HG03457 (cell line): ENCODE measurements around the gene OOEP.

ENCODE experiments used
- ATAC-seq: cut with Tn5 transposase; IDR thresholded peaks from one replicate; pipeline ENCODE4 v1.9.1; 2021; ENCODE audit warnings: moderate number of reproducible peaks; ENCODE audit not compliant: unreplicated experiment

The OOEP gene

GRCh38 chr6:73367761-73368355, 1.8 kb downstream of the OOEP start:
- no peak for ATAC-seq

GRCh38 chr6:73364549-73364948, 5.1 kb downstream of the OOEP start:
- ATAC-seq, result no peak

DNA sequence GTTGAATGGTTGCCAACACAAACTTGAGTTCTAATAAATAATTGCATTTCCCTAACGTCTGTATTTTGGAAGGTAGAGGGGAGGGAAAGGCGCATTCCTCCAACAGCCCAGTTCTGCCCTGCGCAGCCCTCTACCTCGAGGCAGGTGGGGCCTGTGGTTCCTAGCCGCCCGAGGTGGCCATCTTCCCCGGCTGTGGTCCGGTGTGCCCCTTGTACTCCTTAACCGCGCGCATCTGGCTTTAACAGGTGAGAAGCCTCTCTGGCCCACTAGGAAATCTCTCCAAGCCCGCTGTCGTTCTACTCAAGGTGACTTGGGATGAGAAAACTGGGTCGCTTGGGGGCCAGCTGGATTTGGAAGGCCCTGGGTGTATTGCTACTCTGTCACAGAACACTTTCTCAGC, 5.6 kb downstream of the OOEP start:
- ATAC-seq, result no peak

- no peak for ATAC-seq
Observed at GRCh38 chr6:73363537-73363875, 6.2 kb downstream of the OOEP start.

DNA sequence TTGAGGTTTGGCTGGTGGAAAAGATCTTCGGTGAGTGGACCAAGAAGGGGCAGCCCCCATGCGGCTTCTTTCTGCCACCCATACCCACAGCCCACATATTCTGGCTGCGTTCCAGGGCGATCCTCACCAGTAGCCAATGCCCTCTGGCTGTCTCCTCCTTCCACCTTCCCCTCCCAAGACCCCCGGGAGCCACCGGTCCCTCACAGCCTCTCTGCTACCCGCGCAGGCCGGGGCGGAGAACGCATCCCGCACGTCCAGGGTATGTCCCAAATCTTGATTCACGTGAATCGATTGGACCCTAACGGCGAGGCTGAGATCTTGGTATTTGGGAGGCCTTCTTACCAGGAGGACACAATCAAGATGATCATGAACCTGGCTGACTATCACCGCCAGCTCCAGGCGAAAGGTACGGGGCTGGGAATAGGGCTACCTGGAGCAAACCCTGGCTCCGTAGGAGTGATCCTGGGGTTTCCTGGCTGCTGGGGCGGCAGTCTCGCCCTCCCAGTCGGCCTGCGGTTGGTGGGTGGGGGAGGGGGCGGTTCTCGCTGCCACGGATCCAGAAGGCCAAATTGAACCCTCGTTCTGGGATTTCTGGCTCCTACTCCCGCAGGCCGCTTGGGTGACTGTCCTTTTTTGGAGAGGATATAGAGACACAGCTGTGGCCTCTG, 6.7 kb downstream of the OOEP start:
- no peak for ATAC-seq

GRCh38 chr6:73362358-73362757, 7.3 kb downstream of the OOEP start, which contains the start of gene KHDC3L:
Gene KHDC3L, plus strand, starts transcription at chr6:73362658. Its CDS starts 72 bp downstream, at chr6:73362730.
- ATAC-seq, result no peak

GRCh38 chr6:73353636-73354593, 15.8 kb downstream of the OOEP start, which contains the start of gene DPPA5:
Gene DPPA5, minus strand, starts transcription at chr6:73354276. Its CDS starts 51 bp downstream, at chr6:73354225.
- no peak for ATAC-seq

DNA sequence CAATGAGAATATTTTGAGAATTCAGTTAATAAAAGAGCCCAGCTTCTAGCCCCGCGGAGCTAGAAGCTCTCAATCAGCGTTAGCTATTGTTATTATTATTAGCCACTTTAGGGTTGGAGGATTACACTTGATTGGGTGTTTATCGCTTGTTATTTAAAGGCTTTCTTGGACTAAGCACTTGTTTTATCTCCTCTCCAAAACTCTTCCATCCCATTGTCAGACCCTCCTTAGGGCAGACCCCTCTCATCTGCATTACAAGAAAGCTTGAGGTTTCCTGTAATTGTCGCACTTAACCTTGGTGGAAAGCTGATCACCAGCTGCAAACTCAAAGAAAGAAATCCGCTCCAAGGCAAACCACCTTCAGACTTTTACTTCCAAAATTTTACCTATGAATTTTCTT, 20.4 kb downstream of the OOEP start:
- no peak for ATAC-seq

DNA sequence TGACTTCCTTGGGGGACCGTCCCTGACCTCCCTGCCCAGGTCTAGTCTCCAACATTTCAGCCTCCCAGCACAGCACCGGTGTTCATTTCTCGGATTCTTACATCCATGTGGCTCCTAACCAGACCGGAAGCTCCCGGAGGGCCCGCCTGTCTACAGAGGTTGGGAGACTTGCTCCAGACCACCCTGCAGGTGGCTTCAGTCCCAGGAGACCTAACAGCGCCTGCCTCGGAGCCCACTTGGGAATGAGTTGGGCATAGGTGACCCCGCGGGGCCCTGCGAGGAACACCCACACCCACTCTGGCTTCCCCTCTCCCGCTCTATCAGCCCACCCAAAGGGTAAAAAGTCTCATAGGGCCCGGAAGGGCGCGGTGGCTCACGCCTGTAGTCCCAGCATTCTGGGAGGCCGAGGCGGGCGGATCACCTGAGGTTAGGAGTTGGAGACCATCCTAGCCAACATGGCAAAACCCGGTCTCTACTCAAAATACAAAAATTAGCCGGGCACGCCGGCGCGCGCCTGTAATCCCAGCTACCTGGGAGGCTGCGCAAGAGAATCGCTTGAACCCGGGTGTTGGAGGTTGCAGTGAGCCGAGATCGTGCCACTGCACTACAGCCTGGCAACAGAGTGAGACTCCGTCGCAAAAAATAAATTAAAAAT, 21.0 kb downstream of the OOEP start:
- no peak for ATAC-seq

DNA sequence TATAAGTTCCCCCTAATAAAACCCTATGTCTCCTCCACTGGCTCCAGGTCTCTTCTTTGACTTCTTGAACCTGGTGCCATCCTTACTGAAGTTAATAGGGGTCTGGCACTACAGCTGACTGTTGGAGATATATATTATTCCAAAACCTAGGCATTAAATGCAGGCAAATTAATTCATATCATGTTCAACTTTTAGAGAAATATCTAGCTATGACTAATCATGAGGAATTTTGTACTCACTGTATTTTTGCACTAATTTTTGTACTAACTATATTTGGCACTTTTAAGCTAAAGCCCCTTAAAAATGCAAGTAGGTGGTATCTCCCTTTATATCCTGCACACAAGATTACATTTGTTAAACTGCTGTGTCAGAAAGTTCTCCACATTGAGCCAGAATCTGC, 26.5 kb downstream of the OOEP start:
- no peak for ATAC-seq

GRCh38 chr6:73342174-73342573, 27.5 kb downstream of the OOEP start:
- no peak for ATAC-seq

DNA sequence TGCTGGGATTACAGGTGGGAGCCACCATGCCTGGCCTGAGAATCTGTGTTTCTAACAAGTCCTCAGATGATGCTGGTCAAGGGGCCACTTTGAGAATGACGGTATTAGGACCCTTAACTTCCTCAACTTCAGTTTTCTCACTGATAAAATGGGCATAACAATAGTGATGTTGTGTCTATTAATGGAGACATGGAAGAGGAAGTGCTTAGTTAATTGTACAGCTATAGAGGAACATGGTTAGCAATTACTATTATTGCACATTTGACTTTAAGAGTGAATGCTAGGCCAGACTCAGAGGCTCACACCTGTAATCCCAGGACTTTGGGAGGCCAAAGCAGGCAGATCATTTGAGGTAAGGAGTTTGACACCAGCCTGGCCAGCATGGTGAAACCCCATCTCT, 28.4 kb downstream of the OOEP start:
- ATAC-seq, result no peak

DNA sequence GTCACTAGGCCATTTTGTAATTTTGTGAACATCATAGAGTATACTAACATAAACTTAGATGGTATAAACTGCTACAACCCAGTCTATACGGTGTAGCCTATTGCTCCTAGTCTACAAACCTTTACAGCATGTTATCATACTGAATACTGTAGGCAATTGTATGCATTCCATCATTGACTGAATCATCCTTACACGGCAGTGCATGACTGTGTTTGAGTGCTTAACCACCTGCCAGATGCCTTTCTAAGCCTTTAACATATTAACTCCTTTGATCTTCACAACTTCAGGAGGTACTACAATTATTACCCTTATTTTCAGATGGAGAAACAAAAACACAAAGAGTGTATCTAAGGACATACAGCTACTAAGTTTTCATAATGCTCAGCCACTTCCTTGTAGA, 29.6 kb downstream of the OOEP start:
- no peak for ATAC-seq

GRCh38 chr6:73339340-73339739, 30.4 kb downstream of the OOEP start:
- no peak for ATAC-seq

DNA sequence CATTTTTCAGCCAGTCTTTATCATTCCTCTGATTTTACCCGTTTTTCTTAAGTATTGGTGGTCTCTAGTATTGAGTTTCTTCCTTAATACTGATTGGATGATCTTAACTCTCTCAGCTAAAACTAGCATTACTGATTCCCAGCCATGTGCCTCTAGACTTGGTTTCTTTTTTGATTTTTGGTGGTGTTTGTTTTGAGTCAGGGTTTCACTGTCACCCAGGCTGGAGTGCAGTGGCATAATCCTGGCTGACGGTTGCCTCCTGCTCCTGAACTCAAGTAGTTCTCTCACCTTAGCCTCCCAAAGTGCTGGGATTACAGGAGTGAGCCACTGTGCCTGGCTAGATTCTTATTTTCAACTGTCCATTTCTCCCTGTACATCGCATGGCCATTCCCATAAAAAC, 40.5 kb downstream of the OOEP start:
- no peak for ATAC-seq

- no peak for ATAC-seq
Observed at GRCh38 chr6:73328790-73329189, 40.9 kb downstream of the OOEP start.

DNA sequence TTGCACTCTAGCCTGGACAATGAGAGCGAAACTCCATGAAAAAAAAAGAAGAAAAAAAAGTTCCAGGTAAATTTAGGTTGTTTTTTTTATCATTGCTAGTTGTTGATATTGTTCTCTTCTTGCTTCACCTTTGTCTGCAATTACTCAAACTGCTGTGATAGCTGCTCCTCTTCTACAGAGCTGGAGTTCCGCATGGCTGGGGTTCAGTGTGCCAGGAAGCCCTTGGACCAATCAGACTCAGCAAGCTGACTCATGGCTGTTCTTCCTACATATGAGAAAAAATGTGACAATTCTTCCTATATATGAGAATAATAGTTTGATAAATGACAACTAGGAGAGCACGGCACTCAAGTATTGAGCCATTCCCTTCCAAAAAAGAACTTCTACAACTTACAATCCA, 44.0 kb downstream of the OOEP start:
- no peak for ATAC-seq

GRCh38 chr6:73323323-73323722, 46.4 kb downstream of the OOEP start:
- no peak for ATAC-seq
